Sigmoid colon (tissue), 4 donors: ENCODE results near the gene PHB1.

Experiments used
- EP300 ChIP-seq, 4 donors: sonication (generic); formaldehyde crosslinking; IDR thresholded peaks; one replicate each; pipeline ENCODE4 v1.6.1; 2017; ENCODE audit warnings: antibody characterized with exemption in 4 of 4
- POLR2AphosphoS5 ChIP-seq, 4 donors: sonication (generic); formaldehyde crosslinking; IDR thresholded peaks; one replicate each; pipeline ENCODE4 v1.6.1; 2017; ENCODE audit warnings: antibody characterized with exemption in 4 of 4
- TF ChIP-seq, protein P1 (sequence below), 4 experiments: fragments of 450-650 bp in 3 of 4; fragments of 200-600 bp in 1 of 4; IDR thresholded peaks; one replicate each; pipeline ENCODE4 v1.5.1; 2016 to 2019; ENCODE audit warnings: antibody characterized with exemption in 4 of 4, mild to moderate bottlenecking in 3 of 4, moderate library complexity in 2 of 4

DNA sequence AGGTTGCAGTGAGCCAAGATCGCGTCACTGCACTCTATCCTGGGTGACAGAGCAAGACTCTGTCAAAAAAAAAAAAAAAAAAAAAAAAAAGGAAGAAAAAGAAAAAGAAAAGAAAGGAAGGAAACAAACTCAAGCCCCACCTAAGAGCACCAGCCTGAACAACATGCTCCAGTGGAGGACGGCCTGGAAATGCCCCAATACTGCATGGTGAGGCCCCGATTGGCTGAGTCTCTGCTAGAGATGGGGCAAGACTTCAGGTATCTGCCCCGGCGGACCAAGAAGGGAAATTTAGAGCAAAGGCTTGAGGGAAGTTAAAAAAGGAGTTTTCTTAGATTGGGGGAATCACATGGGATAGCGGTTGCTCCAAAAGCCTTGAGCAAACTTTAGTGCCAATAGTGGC is 42.3 kb downstream of the PHB1 start:
- TF ChIP-seq, protein P1, sequence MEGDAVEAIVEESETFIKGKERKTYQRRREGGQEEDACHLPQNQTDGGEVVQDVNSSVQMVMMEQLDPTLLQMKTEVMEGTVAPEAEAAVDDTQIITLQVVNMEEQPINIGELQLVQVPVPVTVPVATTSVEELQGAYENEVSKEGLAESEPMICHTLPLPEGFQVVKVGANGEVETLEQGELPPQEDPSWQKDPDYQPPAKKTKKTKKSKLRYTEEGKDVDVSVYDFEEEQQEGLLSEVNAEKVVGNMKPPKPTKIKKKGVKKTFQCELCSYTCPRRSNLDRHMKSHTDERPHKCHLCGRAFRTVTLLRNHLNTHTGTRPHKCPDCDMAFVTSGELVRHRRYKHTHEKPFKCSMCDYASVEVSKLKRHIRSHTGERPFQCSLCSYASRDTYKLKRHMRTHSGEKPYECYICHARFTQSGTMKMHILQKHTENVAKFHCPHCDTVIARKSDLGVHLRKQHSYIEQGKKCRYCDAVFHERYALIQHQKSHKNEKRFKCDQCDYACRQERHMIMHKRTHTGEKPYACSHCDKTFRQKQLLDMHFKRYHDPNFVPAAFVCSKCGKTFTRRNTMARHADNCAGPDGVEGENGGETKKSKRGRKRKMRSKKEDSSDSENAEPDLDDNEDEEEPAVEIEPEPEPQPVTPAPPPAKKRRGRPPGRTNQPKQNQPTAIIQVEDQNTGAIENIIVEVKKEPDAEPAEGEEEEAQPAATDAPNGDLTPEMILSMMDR (IDR thresholded peaks at IDR 0.05), result no peak
- no peak for TF ChIP-seq POLR2AphosphoS5 (IDR thresholded peaks at IDR 0.05)
- no peak for TF ChIP-seq EP300 (IDR thresholded peaks at IDR 0.05)
